Right atrium auricular region (tissue), 2 donors: ENCODE results near the gene STYX. TPM values are rescaled to one million over a fixed set of nuclear protein-coding genes. Genes with fewer than 3 reads are reported as not detected.
"Not testable (repeated sequence)": the region's sequence is repeated elsewhere in the genome, so short reads cannot be mapped to it uniquely, and the experiment has no call there.

Source experiments
- DNase-seq: peaks from one replicate; pipeline ENCODE4 v3.0.0-alpha.2; 2019; ENCODE audit warnings: low spot score
- H3K27ac ChIP-seq, 2 donors: fragments of 200-600 bp; sonication (generic); 1 replicate in 1 of 2; 2 replicates in 1 of 2; pipeline ENCODE4 v1.5.1; 2016 to 2019
- H3K27me3 ChIP-seq, 2 donors: fragments of 200-600 bp; sonication (generic); one replicate each; pipeline versions ENCODE4 v1.5.1 to v1.6.0; 2017 to 2019
- H3K36me3 ChIP-seq: fragments of 200-600 bp; sonication (generic); one replicate; pipeline ENCODE4 v1.5.1; 2016
- H3K4me1 ChIP-seq, 2 donors: fragments of 200-600 bp; sonication (generic); one replicate each; pipeline versions ENCODE4 v1.5.1 to v1.6.0; 2017 to 2019
- H3K4me3 ChIP-seq, 2 donors: fragments of 200-600 bp; sonication (generic); 1 replicate in 1 of 2; 2 replicates in 1 of 2; pipeline ENCODE4 v1.5.1; 2017 to 2019; ENCODE audit warnings: mild to moderate bottlenecking in 1 of 2, moderate library complexity in 1 of 2
- H3K9me3 ChIP-seq, 2 donors: fragments of 200-600 bp; sonication (generic); one replicate each; pipeline ENCODE4 v1.5.1; 2019
- CTCF ChIP-seq, 2 donors: fragments of 200-600 bp; sonication (generic); IDR thresholded peaks; one replicate each; pipeline ENCODE4 v1.5.1; 2019; ENCODE audit warnings: antibody characterized with exemption in 2 of 2
- total RNA-seq, 2 donors: library from RNA; depleted of rRNA; stranded (reverse); fragments of >200 nt; gene quantifications; one replicate each; pipeline ENCODE4 v1.1.0, GENCODE V29; 2016

The STYX gene
- total RNA-seq, 2 donors from 2014 or later = 8.7 to 16.0 TPM

GRCh38 chr14:52706724-52707706 lies 23.0 kb upstream of the STYX start, which contains the start of gene PSMC6:
PSMC6 (plus strand) TSS chr14:52707200; CDS start chr14:52707220, 20 bp downstream.
- H3K27ac ChIP-seq = peak within 1 kb of the TSS; percentile 85 to 89
- H3K27me3 ChIP-seq = no peaks in the 10 kb centered on the region
- DNase-seq = peak; percentile 94
- H3K9me3 ChIP-seq = no peaks in the 10 kb centered on the region
- H3K4me1 ChIP-seq = peaks cover 0 to 19% of the 10 kb centered on the region in 2 donors
- TF ChIP-seq CTCF (IDR thresholded peaks at IDR 0.05) = no peak
- peak within 1 kb of the TSS; percentile 74 to 76 for H3K4me3 ChIP-seq
- H3K36me3 ChIP-seq = peaks cover 27% of the 10 kb centered on the region

DNA sequence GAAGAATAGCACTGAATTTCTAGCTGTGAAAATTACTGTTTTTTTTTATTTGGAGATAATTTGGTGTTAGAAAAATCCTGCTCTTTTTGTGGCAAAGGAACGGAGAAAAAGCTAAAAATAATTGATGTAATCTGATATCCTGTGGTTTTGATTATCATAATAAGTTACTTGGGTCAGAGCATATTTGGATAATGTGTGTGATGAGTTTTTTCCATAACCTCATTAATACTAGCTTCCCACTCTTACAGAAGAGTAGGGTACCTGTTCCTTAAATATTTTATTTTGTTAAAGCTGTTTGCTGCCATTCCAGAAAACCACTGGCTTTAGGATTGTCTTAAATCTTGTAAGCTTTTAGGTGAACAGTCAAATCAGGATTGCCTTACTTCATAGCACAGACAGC lies 18.3 kb upstream of the STYX start:
- H3K27ac ChIP-seq = no peak overlapping the region
- H3K4me1 ChIP-seq = peaks cover 0 to 19% of the 10 kb centered on the region in 2 donors
- peaks cover 71% of the 10 kb centered on the region for H3K36me3 ChIP-seq
- DNase-seq = no peak
- H3K27me3 ChIP-seq = no peaks in the 10 kb centered on the region
- no peak overlapping the region for H3K4me3 ChIP-seq
- no peaks in the 10 kb centered on the region for H3K9me3 ChIP-seq
- TF ChIP-seq CTCF (IDR thresholded peaks at IDR 0.05) = no peak

DNA sequence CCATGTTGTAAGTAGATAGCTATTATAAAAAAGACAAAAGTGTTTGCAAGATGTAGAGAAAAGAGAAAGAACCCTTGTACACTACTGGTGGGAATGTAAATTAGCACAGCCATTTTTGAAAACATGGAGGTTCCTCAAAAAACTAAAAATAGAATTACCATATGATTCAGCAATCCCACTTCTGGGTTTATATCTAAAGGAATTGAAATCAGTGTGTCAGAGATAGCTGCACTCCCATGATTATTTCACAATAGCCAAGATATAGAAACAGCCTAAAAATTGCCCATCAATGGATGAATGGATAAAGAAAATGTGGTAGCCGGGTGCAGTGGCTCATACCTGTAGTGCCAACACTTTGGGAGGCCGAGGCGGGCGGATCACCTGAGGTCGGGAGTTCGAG lies 13.8 kb upstream of the STYX start:
- Histone ChIP-seq H3K27ac (no peak overlapping the region), H3K9me3 (no peaks in the 10 kb centered on the region), H3K27me3 (no peaks in the 10 kb centered on the region), H3K4me1 (no peaks in the 10 kb centered on the region), H3K36me3 (peaks cover 88% of the 10 kb centered on the region), H3K4me3 (no peak overlapping the region)
- TF ChIP-seq CTCF (IDR thresholded peaks at IDR 0.05) = no peak
- DNase-seq = no peak

DNA sequence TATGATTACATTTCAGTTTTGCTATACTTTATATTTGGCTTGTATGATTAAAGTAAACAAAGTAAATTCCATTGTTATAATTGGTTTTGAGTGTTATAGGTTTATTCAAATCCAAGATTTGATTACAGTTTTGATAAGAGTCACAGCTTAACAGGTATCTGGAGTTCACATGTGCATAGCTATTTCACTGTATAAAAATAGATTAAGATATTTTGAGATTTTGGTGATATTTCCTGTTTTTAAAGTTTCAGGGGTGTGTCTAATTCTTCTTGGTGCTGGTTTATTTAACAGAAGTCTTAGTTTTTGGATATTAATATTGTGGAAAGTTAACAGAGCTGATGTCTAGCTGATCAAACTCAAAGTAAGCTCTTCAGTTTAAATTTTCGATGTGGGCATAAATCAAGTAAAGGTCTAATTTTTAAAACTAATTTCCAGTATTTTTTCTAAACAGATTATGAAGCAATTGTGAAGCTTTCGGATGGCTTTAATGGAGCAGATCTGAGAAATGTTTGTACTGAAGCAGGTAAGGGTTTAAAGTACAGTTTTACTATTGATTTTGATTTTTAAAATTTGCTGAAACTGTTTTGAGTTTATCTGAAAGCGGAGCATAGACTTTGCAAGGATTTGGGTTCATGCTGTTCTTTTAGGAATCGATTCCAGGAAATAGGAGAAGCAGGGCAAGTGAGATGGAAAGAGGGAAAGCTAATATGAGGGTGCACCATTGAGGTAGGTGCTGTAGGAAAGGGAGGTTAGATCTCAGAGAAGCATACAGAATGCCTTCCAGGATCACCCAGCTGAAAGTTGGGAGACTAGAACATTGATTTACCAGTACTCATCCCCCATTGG lies 6.2 kb upstream of the STYX start:
- no peak overlapping the region for H3K4me3 ChIP-seq

DNA sequence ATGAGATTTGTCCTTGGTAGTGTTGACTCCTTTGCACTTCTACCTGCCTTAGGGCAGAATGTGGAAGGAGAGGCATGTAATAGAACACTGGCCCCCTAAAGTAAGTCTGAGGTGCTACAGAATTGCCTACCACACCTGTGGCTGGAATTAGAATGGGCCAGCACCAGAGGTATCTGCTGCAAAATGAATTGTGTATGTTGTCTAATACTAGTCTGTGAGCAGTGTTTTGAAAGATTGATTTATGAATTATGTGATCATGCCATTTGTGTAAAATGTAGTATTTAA lies 5.7 kb upstream of the STYX start:
- H3K9me3 ChIP-seq = no peaks in the 10 kb centered on the region
- H3K27me3 ChIP-seq = no peaks in the 10 kb centered on the region
- no peak for DNase-seq
- no peak for TF ChIP-seq CTCF (IDR thresholded peaks at IDR 0.05)
- H3K4me1 ChIP-seq = no peaks in the 10 kb centered on the region
- no peak overlapping the region for H3K4me3 ChIP-seq
- H3K36me3 ChIP-seq = peaks cover 63% of the 10 kb centered on the region
- no peak overlapping the region for H3K27ac ChIP-seq

More for the DNA sequence above, 6.2 kb upstream of the STYX start:
- Histone ChIP-seq H3K9me3 (no peaks in the 10 kb centered on the region), H3K27ac (no peak overlapping the region), H3K27me3 (no peaks in the 10 kb centered on the region), H3K36me3 (peaks cover 69% of the 10 kb centered on the region), H3K4me1 (no peaks in the 10 kb centered on the region)
- DNase-seq = no peak
- no peak for TF ChIP-seq CTCF (IDR thresholded peaks at IDR 0.05)

DNA sequence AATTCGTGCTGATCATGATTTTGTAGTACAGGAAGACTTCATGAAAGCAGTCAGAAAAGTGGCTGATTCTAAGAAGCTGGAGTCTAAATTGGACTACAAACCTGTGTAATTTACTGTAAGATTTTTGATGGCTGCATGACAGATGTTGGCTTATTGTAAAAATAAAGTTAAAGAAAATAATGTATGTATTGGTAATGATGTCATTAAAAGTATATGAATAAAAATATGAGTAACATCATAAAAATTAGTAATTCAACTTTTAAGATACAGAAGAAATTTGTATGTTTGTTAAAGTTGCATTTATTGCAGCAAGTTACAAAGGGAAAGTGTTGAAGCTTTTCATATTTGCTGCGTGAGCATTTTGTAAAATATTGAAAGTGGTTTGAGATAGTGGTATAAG lies 2.5 kb upstream of the STYX start:
- H3K9me3 ChIP-seq, H3K27me3 ChIP-seq, H3K4me3 ChIP-seq, H3K4me1 ChIP-seq, H3K27ac ChIP-seq, DNase-seq: not testable (repeated sequence)
- peaks cover 36% of the 10 kb centered on the region for H3K36me3 ChIP-seq

DNA sequence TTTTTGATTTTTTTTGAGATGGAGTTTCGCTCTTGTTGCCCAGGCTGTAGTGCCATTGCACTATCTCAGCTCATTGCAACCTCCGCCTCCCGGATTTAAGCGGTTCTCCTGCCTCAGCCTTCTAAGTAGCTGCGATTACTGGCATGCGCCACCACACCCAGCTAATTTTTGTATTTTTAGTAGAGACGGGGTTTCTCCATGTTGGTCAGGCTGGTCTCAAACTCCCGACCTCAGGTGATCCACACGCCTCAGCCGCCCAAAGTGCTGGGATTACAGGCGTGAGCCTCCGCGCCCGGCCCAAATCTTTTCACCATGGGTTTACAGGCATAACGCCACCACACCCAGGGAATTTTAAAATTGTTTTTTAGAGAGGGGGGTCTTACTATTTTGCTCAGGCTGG lies 931 bp upstream of the STYX start:
- not testable (repeated sequence) for DNase-seq, H3K9me3 ChIP-seq, H3K27me3 ChIP-seq, H3K4me1 ChIP-seq, H3K4me3 ChIP-seq
- H3K36me3 ChIP-seq = peaks cover 26% of the 10 kb centered on the region
- H3K27ac ChIP-seq = peak overlapping the region; percentile 88 to 90
